HepG2 (cell line): ENCODE data around the gene TNNI3. TPM values are rescaled to one million over a fixed set of nuclear protein-coding genes. Genes with fewer than 3 reads are reported as not detected.

Experiments
- HNRNPL ChIP-seq: fragments of 200-400 bp; formaldehyde crosslinking; IDR thresholded peaks from 2 replicates; pipeline ENCODE4 v1.6.1; 2017; ENCODE audit warnings: mild to moderate bottlenecking, low read depth, low read length
- JARID2 ChIP-seq: sonication (generic); formaldehyde crosslinking; IDR thresholded peaks from 2 replicates; pipeline ENCODE4 v1.8.1; 2023; ENCODE audit warnings: missing genetic modification reagents, inconsistent platforms; ENCODE audit not compliant: insufficient replicate concordance
- KDM2A ChIP-seq: sonication (generic); formaldehyde crosslinking; IDR thresholded peaks from 2 replicates; pipeline ENCODE4 v1.4.0; 2020; ENCODE audit warnings: low read depth, missing genetic modification reagents, borderline replicate concordance
- MTF1 ChIP-seq: sonication (generic); formaldehyde crosslinking; IDR thresholded peaks from 2 replicates; pipeline ENCODE4 v1.5.0; 2020; ENCODE audit warnings: missing genetic modification reagents
- PPARG ChIP-seq: conservative IDR thresholded peaks from 2 replicates; pipeline ENCODE4 v1.6.1; 2016; ENCODE audit warnings: missing biosample characterization, missing genetic modification reagents
- RFX5 ChIP-seq: IDR thresholded peaks from 2 replicates; pipeline ENCODE4 v1.6.1; 2011; ENCODE audit warnings: low read depth, low read length, improper control_type of control experiment
- SKI ChIP-seq: fragments of 450-650 bp; IDR thresholded peaks from one replicate; pipeline ENCODE4 v1.6.1; 2018; ENCODE audit warnings: mild to moderate bottlenecking; ENCODE audit not compliant: partially characterized antibody
- WIZ ChIP-seq: sonication (generic); formaldehyde crosslinking; IDR thresholded peaks from 2 replicates; pipeline ENCODE4 v1.5.1; 2020; ENCODE audit warnings: mild to moderate bottlenecking, missing genetic modification reagents
- ZBED4 ChIP-seq: sonication (generic); formaldehyde crosslinking; IDR thresholded peaks from 2 replicates; pipeline ENCODE4 v1.4.0; 2020; ENCODE audit warnings: missing genetic modification reagents, borderline replicate concordance
- ZBTB7A ChIP-seq: sonication (generic); formaldehyde crosslinking; IDR thresholded peaks from 2 replicates; pipeline ENCODE4 v1.8.0; 2022; ENCODE audit warnings: mild to moderate bottlenecking, missing genetic modification reagents
- ZNF24 ChIP-seq: fragments of 450-650 bp; IDR thresholded peaks from 2 replicates; pipeline ENCODE4 v1.6.1; 2017; ENCODE audit warnings: antibody characterized with exemption, mild to moderate bottlenecking
- ZNF263 ChIP-seq: sonication (generic); formaldehyde crosslinking; IDR thresholded peaks from 2 replicates; pipeline ENCODE4 v1.4.0; 2020; ENCODE audit warnings: missing genetic modification reagents
- ZNF431 ChIP-seq: sonication (generic); formaldehyde crosslinking; IDR thresholded peaks from 2 replicates; pipeline ENCODE4 v1.9.0; 2022; ENCODE audit warnings: missing genetic modification reagents, low read depth, mild to moderate bottlenecking, borderline replicate concordance
- ZNF530 ChIP-seq: sonication (generic); formaldehyde crosslinking; IDR thresholded peaks from 2 replicates; pipeline ENCODE4 v1.5.0; 2020; ENCODE audit warnings: low read depth, mild to moderate bottlenecking, missing genetic modification reagents
- ZNF766 ChIP-seq: sonication (generic); formaldehyde crosslinking; IDR thresholded peaks from 2 replicates; pipeline ENCODE4 v1.5.0; 2020; ENCODE audit warnings: missing genetic modification reagents, borderline replicate concordance
- polyA plus RNA-seq, 8 experiments: library from polyadenylated mRNA; depleted of rRNA in 3 of 8; stranded (reverse) in 7 of 8; unstranded in 1 of 8; fragments of >200 nt; fragmentation: Illumina TruSeq in 4 of 8; extraction: Trizol in 4 of 8; gene quantifications; 2 replicates each; pipeline versions ENCODE4 v1.2.1 to v1.2.3, GENCODE V29; 2011 to 2016; ENCODE audit warnings: low read depth in 4 of 8, missing spikeins in 1 of 8, mixed read lengths in 1 of 8; ENCODE audit not compliant: insufficient read depth in 1 of 8
- total RNA-seq, 5 experiments: library from RNA; depleted of rRNA; stranded (reverse); fragments of >200 nt; fragmentation: Illumina TruSeq; extraction: Trizol; gene quantifications; 2 replicates each; pipeline ENCODE4 v1.2.3, GENCODE V29; 2016; ENCODE audit warnings: low read depth in 1 of 5
- TF ChIP-seq, protein P1 (sequence below): sonication (generic); formaldehyde crosslinking; conservative IDR thresholded peaks from 2 replicates; pipeline ENCODE4 v1.4.0; 2020; ENCODE audit warnings: missing genetic modification reagents
- TF ChIP-seq, protein P2 (sequence below): IDR thresholded peaks from 2 replicates; pipeline ENCODE4 v1.4.0; 2020; ENCODE audit warnings: mild to moderate bottlenecking, missing genetic modification reagents
- TF ChIP-seq, protein P3 (sequence below): IDR thresholded peaks from 2 replicates; pipeline ENCODE4 v1.6.1; 2016; ENCODE audit warnings: missing genetic modification reagents, missing compliant biosample characterization
- TF ChIP-seq, protein P4 (sequence below): IDR thresholded peaks from 2 replicates; pipeline ENCODE4 v1.6.1; 2016; ENCODE audit warnings: control low read depth

Gene TNNI3
- total and polyA plus RNA-seq, 2 of the 13 experiments (the other 11 are each of a cell fraction or from before 2014, with no cell fraction given), result 3.5 to 3.7 TPM

DNA sequence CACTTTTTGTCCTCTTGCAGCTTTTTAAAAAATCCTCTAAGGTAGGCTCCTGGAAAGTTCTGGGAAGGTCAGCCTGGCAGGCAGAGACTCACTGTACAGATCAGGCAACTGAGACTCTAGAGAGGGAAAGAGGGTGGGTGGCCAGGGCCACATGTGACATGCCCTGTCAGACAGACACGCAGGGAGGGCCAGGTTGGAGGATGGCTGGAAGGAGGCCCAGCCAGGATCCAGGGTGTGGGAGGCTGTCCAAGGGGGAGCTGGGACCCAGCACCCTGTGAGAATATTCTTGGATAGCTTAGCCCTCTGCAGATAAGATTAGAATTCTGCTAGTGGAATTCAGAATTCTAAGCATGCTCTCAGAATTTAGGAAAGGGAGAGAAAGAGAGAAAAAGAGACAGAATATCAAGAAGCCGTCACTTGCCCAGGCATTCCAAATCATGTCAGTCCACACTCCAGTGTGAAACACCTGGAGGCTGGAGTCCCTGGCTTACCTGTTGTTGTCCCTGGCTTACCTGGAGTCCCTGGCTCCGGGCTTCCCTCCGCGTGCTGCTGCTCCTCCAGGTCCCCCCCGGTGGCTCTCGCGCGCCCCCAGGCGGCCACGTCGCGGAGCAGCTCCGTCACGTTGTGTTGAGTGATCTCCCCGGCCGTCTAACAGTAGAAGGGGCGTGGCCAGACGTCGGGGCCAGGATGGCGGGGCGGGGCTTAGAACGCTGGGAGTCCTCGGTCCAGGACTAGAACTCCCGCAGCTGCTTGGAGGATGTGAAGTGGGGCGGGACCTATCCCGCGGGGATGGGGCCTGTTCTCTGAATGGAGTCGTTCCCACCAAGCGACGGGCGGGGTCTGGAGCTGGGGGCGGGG is 2.8 kb upstream of the TNNI3 start (continued):
- no peak for TF ChIP-seq MTF1 (CRISPR knock-in tag)
- TF ChIP-seq ZBED4 (CRISPR knock-in tag), result no peak
- TF ChIP-seq JARID2, result no peak
- no peak for TF ChIP-seq ZNF24
- TF ChIP-seq, protein P1, sequence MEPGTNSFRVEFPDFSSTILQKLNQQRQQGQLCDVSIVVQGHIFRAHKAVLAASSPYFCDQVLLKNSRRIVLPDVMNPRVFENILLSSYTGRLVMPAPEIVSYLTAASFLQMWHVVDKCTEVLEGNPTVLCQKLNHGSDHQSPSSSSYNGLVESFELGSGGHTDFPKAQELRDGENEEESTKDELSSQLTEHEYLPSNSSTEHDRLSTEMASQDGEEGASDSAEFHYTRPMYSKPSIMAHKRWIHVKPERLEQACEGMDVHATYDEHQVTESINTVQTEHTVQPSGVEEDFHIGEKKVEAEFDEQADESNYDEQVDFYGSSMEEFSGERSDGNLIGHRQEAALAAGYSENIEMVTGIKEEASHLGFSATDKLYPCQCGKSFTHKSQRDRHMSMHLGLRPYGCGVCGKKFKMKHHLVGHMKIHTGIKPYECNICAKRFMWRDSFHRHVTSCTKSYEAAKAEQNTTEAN (CRISPR knock-in tag), result no peak
- no peak for TF ChIP-seq RFX5
- no peak for TF ChIP-seq ZNF766 (CRISPR knock-in tag)
- TF ChIP-seq, protein P2, sequence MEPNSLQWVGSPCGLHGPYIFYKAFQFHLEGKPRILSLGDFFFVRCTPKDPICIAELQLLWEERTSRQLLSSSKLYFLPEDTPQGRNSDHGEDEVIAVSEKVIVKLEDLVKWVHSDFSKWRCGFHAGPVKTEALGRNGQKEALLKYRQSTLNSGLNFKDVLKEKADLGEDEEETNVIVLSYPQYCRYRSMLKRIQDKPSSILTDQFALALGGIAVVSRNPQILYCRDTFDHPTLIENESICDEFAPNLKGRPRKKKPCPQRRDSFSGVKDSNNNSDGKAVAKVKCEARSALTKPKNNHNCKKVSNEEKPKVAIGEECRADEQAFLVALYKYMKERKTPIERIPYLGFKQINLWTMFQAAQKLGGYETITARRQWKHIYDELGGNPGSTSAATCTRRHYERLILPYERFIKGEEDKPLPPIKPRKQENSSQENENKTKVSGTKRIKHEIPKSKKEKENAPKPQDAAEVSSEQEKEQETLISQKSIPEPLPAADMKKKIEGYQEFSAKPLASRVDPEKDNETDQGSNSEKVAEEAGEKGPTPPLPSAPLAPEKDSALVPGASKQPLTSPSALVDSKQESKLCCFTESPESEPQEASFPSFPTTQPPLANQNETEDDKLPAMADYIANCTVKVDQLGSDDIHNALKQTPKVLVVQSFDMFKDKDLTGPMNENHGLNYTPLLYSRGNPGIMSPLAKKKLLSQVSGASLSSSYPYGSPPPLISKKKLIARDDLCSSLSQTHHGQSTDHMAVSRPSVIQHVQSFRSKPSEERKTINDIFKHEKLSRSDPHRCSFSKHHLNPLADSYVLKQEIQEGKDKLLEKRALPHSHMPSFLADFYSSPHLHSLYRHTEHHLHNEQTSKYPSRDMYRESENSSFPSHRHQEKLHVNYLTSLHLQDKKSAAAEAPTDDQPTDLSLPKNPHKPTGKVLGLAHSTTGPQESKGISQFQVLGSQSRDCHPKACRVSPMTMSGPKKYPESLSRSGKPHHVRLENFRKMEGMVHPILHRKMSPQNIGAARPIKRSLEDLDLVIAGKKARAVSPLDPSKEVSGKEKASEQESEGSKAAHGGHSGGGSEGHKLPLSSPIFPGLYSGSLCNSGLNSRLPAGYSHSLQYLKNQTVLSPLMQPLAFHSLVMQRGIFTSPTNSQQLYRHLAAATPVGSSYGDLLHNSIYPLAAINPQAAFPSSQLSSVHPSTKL (CRISPR knock-in tag), result no peak
- TF ChIP-seq ZNF263 (CRISPR knock-in tag), result peak; percentile 83
- peak; percentile 33 for TF ChIP-seq SKI
- no peak for TF ChIP-seq PPARG (CRISPR knock-in tag)
- TF ChIP-seq WIZ (CRISPR knock-in tag), result no peak
- TF ChIP-seq HNRNPL, result no peak
- peak; percentile 83; the same call in 1 of the 2 replicates for TF ChIP-seq KDM2A (CRISPR knock-in tag)
- TF ChIP-seq, protein P3, sequence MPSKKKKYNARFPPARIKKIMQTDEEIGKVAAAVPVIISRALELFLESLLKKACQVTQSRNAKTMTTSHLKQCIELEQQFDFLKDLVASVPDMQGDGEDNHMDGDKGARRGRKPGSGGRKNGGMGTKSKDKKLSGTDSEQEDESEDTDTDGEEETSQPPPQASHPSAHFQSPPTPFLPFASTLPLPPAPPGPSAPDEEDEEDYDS (CRISPR knock-in tag), result no peak
- no peak for TF ChIP-seq ZNF530 (CRISPR knock-in tag)
- no peak for TF ChIP-seq ZBTB7A (CRISPR knock-in tag)
- no peak for TF ChIP-seq ZNF431 (CRISPR knock-in tag)
- TF ChIP-seq, protein P4, sequence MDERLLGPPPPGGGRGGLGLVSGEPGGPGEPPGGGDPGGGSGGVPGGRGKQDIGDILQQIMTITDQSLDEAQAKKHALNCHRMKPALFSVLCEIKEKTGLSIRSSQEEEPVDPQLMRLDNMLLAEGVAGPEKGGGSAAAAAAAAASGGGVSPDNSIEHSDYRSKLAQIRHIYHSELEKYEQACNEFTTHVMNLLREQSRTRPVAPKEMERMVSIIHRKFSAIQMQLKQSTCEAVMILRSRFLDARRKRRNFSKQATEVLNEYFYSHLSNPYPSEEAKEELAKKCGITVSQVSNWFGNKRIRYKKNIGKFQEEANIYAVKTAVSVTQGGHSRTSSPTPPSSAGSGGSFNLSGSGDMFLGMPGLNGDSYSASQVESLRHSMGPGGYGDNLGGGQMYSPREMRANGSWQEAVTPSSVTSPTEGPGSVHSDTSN, result no peak
